Cortex of kidney (tissue), 1 donor: ENCODE data around the gene THNSL1.

Source experiments
- DNase-seq: peaks from one replicate; lab custom pipeline; 2025; lab: John Stamatoyannopoulos, UW

THNSL1 gene

GRCh38 chr10:25061125-25061524 is 44.7 kb downstream of the THNSL1 start:
- no peak for DNase-seq

- DNase-seq = no peak
Observed at GRCh38 chr10:25061711-25062449, 45.5 kb downstream of the THNSL1 start.

- no peak for DNase-seq
Observed at GRCh38 chr10:25063157-25063556, 46.7 kb downstream of the THNSL1 start.

GRCh38 chr10:25063644-25064043 is 47.2 kb downstream of the THNSL1 start:
- no peak for DNase-seq

GRCh38 chr10:25064401-25064800 is 48.0 kb downstream of the THNSL1 start:
- no peak for DNase-seq

GRCh38 chr10:25065761-25066476 is 49.5 kb downstream of the THNSL1 start:
- DNase-seq = no peak

- DNase-seq = no peak
Observed at GRCh38 chr10:25068152-25069058, 52.0 kb downstream of the THNSL1 start.

GRCh38 chr10:25071227-25071626 is 54.8 kb downstream of the THNSL1 start:
- DNase-seq = no peak

- DNase-seq = no peak
Observed at GRCh38 chr10:25072786-25073185, 56.4 kb downstream of the THNSL1 start.

- DNase-seq = no peak
Observed at GRCh38 chr10:25075825-25076224, 59.4 kb downstream of the THNSL1 start.
